Stimulated activated naive B cell treated with anti-CD40 and anti-IgM and Interleukin-4, amounts not matched to agents 10 μg/mL and 1 μg/mL and 100 μg/mL, for 72 hours (primary cell): ENCODE data around the gene FCRL6.
A peak's percentile ranks its signal among the peaks of the same experiment; 100 is the strongest.

Source experiments
- ATAC-seq, 2 donors: fragments of 150-1000 bp; cut with Tn5 transposase; replicated peaks; 2 replicates each; pipeline ENCODE4 v1.10.0; 2021; ENCODE audit warnings: moderate library complexity in 1 of 2
- DNase-seq: peaks from one replicate; pipeline ENCODE4 v3.0.0; 2021
- H3K27ac Mint-ChIP-seq: one replicate; pipeline ENCODE4 v1.8.0; 2022; ENCODE audit warnings: mild to moderate bottlenecking, mixed read lengths
- H3K27me3 Mint-ChIP-seq, 2 donors: one replicate each; pipeline ENCODE4 v1.8.0; 2022; ENCODE audit warnings: mixed read lengths in 2 of 2
- H3K36me3 Mint-ChIP-seq, 2 donors: one replicate each; pipeline ENCODE4 v1.8.0; 2022; ENCODE audit warnings: mixed read lengths in 2 of 2, mild to moderate bottlenecking in 1 of 2
- H3K4me1 Mint-ChIP-seq, 2 donors: one replicate each; pipeline ENCODE4 v1.8.0; 2022; ENCODE audit warnings: mixed read lengths in 2 of 2, mild to moderate bottlenecking in 1 of 2
- H3K4me3 Mint-ChIP-seq, 2 donors: one replicate each; pipeline ENCODE4 v1.8.0; 2022; ENCODE audit warnings: mild to moderate bottlenecking in 2 of 2, mixed read lengths in 2 of 2, moderate library complexity in 1 of 2
- H3K9me3 Mint-ChIP-seq, 2 donors: one replicate each; pipeline ENCODE4 v1.8.0; 2022; ENCODE audit warnings: mixed read lengths in 2 of 2, mild to moderate bottlenecking in 1 of 2

Gene FCRL6

GRCh38 chr1:159835862-159836525 is 33.8 kb downstream of the FCRL6 start:
- no peak for DNase-seq
- Mint-ChIP-seq H3K36me3 (no peaks in the 10 kb centered on the region), H3K27ac (no peak overlapping the region), H3K4me1 (peaks cover 7 to 8% of the 10 kb centered on the region in 2 donors), H3K27me3 (peaks cover 0 to 11% of the 10 kb centered on the region in 2 donors), H3K4me3 (no peak overlapping the region), H3K9me3 (no peaks in the 10 kb centered on the region)
- ATAC-seq, result no peak

GRCh38 chr1:159838715-159839114 is 36.6 kb downstream of the FCRL6 start:
- Mint-ChIP-seq H3K36me3 (no peaks in the 10 kb centered on the region), H3K9me3 (no peaks in the 10 kb centered on the region), H3K4me3 (no peak overlapping the region), H3K27ac (no peak overlapping the region), H3K4me1 (peaks cover 7 to 8% of the 10 kb centered on the region in 2 donors), H3K27me3 (peaks cover 10 to 23% of the 10 kb centered on the region in 2 donors)
- DNase-seq (no peak), ATAC-seq (peak; percentile 84 to 93)

GRCh38 chr1:159839116-159839849 is 37.1 kb downstream of the FCRL6 start:
- H3K27me3 Mint-ChIP-seq, result peaks cover 12 to 26% of the 10 kb centered on the region in 2 donors
- peaks cover 7 to 8% of the 10 kb centered on the region in 2 donors for H3K4me1 Mint-ChIP-seq
- ATAC-seq, result peak; percentile 54 to 65
- no peaks in the 10 kb centered on the region for H3K9me3 Mint-ChIP-seq
- DNase-seq, result no peak
- H3K36me3 Mint-ChIP-seq, result no peaks in the 10 kb centered on the region
- no peak overlapping the region for H3K27ac Mint-ChIP-seq
- H3K4me3 Mint-ChIP-seq, result no peak overlapping the region

GRCh38 chr1:159841749-159842148 is 39.6 kb downstream of the FCRL6 start:
- no peak for DNase-seq
- ATAC-seq, result no peak
- Mint-ChIP-seq H3K27ac (no peak overlapping the region), H3K4me1 (peaks cover 4 to 8% of the 10 kb centered on the region in 2 donors), H3K36me3 (no peaks in the 10 kb centered on the region), H3K9me3 (no peaks in the 10 kb centered on the region), H3K4me3 (no peak overlapping the region), H3K27me3 (peaks cover 22 to 28% of the 10 kb centered on the region in 2 donors)

- peaks cover 33 to 34% of the 10 kb centered on the region in 2 donors for H3K27me3 Mint-ChIP-seq
- no peak for ATAC-seq
Measured at GRCh38 chr1:159843459-159843858, 41.3 kb downstream of the FCRL6 start.

GRCh38 chr1:159845751-159846629 is 43.8 kb downstream of the FCRL6 start:
- Mint-ChIP-seq H3K27me3 (peaks cover 49 to 52% of the 10 kb centered on the region in 2 donors), H3K4me3 (no peak overlapping the region), H3K27ac (peak overlapping the region; percentile 9), H3K9me3 (no peaks in the 10 kb centered on the region), H3K36me3 (no peaks in the 10 kb centered on the region), H3K4me1 (no peaks in the 10 kb centered on the region)
- ATAC-seq, result no peak
- DNase-seq, result no peak

More at GRCh38 chr1:159843459-159843858, 41.3 kb downstream of the FCRL6 start:
- Mint-ChIP-seq H3K9me3 (no peaks in the 10 kb centered on the region), H3K36me3 (no peaks in the 10 kb centered on the region), H3K4me1 (peaks cover 3 to 8% of the 10 kb centered on the region in 2 donors), H3K4me3 (no peak overlapping the region), H3K27ac (no peak overlapping the region)
- no peak for DNase-seq

- no peaks in the 10 kb centered on the region for H3K36me3 Mint-ChIP-seq
- DNase-seq (no peak), ATAC-seq (no peak)
- H3K9me3 Mint-ChIP-seq, result no peaks in the 10 kb centered on the region
- H3K4me3 Mint-ChIP-seq, result no peak overlapping the region
- peaks cover 41 to 44% of the 10 kb centered on the region in 2 donors for H3K27me3 Mint-ChIP-seq
- no peak overlapping the region for H3K27ac Mint-ChIP-seq
- no peaks in the 10 kb centered on the region for H3K4me1 Mint-ChIP-seq
Measured at GRCh38 chr1:159847231-159847630, 45.1 kb downstream of the FCRL6 start.

- Mint-ChIP-seq H3K4me3 (no peak overlapping the region), H3K9me3 (no peaks in the 10 kb centered on the region), H3K36me3 (no peaks in the 10 kb centered on the region), H3K27ac (no peak overlapping the region), H3K27me3 (peaks cover 40 to 43% of the 10 kb centered on the region in 2 donors), H3K4me1 (no peaks in the 10 kb centered on the region)
- ATAC-seq, result no peak
- DNase-seq, result no peak
Measured at GRCh38 chr1:159848326-159848725, 46.2 kb downstream of the FCRL6 start.

GRCh38 chr1:159849626-159850366 is 47.6 kb downstream of the FCRL6 start:
- Mint-ChIP-seq H3K27me3 (peaks cover 34 to 42% of the 10 kb centered on the region in 2 donors), H3K27ac (no peak overlapping the region), H3K9me3 (no peaks in the 10 kb centered on the region)

GRCh38 chr1:159851407-159851806 is 49.2 kb downstream of the FCRL6 start:
- no peak for DNase-seq
- ATAC-seq, result no peak
- Mint-ChIP-seq H3K36me3 (no peaks in the 10 kb centered on the region), H3K9me3 (no peaks in the 10 kb centered on the region), H3K4me3 (no peak overlapping the region), H3K27ac (no peak overlapping the region), H3K4me1 (peaks cover 9 to 13% of the 10 kb centered on the region in 2 donors), H3K27me3 (peaks cover 37 to 45% of the 10 kb centered on the region in 2 donors)

More at GRCh38 chr1:159849626-159850366, 47.6 kb downstream of the FCRL6 start:
- H3K4me1 Mint-ChIP-seq, result peaks cover 4 to 7% of the 10 kb centered on the region in 2 donors
- no peaks in the 10 kb centered on the region for H3K36me3 Mint-ChIP-seq
- ATAC-seq, result no peak
- H3K4me3 Mint-ChIP-seq, result no peak overlapping the region
- DNase-seq, result no peak

GRCh38 chr1:159853417-159854115 is 51.4 kb downstream of the FCRL6 start:
- Mint-ChIP-seq H3K9me3 (no peaks in the 10 kb centered on the region), H3K27me3 (peaks cover 31 to 33% of the 10 kb centered on the region in 2 donors), H3K36me3 (no peaks in the 10 kb centered on the region), H3K27ac (no peak overlapping the region), H3K4me3 (peak overlapping the region; percentile 70 to 84), H3K4me1 (peaks cover 9 to 13% of the 10 kb centered on the region in 2 donors)
- DNase-seq (no peak), ATAC-seq (no peak)

GRCh38 chr1:159854116-159854692 is 52.0 kb downstream of the FCRL6 start:
- Mint-ChIP-seq H3K4me3 (peak overlapping the region; percentile 70 to 84), H3K27me3 (peaks cover 25 to 26% of the 10 kb centered on the region in 2 donors), H3K9me3 (no peaks in the 10 kb centered on the region), H3K27ac (no peak overlapping the region), H3K36me3 (no peaks in the 10 kb centered on the region), H3K4me1 (peaks cover 9 to 13% of the 10 kb centered on the region in 2 donors)
- no peak for DNase-seq
- ATAC-seq, result peak; percentile 16 to 24

GRCh38 chr1:159854693-159855192 is 52.6 kb downstream of the FCRL6 start:
- peak; percentile 61 for DNase-seq
- Mint-ChIP-seq H3K9me3 (no peaks in the 10 kb centered on the region), H3K27me3 (peaks cover 23 to 26% of the 10 kb centered on the region in 2 donors), H3K27ac (peak overlapping the region; percentile 0), H3K36me3 (no peaks in the 10 kb centered on the region), H3K4me1 (peaks cover 9 to 13% of the 10 kb centered on the region in 2 donors), H3K4me3 (peak overlapping the region; percentile 70 to 84)
- peak; percentile 92 to 96 for ATAC-seq
